A549 (cell line): ENCODE results near the gene TNS2. TPM values are rescaled to one million over a fixed set of nuclear protein-coding genes. Genes with fewer than 3 reads are reported as not detected.
"Not testable (repeated sequence)": the region's sequence is repeated elsewhere in the genome, so short reads cannot be mapped to it uniquely, and the experiment has no call there.

Source experiments
- ATAC-seq, 2 experiments: fragments of 200-7000 bp in 1 of 2; fragments of >200 bp in 1 of 2; cut with Nextera tagmentation in 1 of 2; cut with Tn5 transposase in 1 of 2; 3 replicates each; pipeline versions ENCODE4 v1.8.0 to v1.9.1; 2018 to 2020; ENCODE audit warnings: mild to moderate bottlenecking in 1 of 2, moderate library complexity in 1 of 2
- CTCF ChIA-PET: fragments of 300-600 bp; sonication (Branson Sonifier 250); formaldehyde crosslinking; extraction: SDS; loops from one replicate; lab custom pipeline; 2021; ENCODE audit warnings: antibody characterized with exemption, inconsistent platforms; lab: Yijun Ruan, JAX
- POLR2A ChIA-PET: fragments of 350-600 bp; formaldehyde crosslinking; extraction: SDS; loops from one replicate; lab custom pipeline; 2021; ENCODE audit warnings: antibody characterized with exemption, inconsistent platforms; lab: Yijun Ruan, JAX
- DNase-seq, 2 experiments: peaks; one replicate each; pipeline versions ENCODE4 v3.0.0 to v3.0.0-alpha.2; 2011 to 2016; ENCODE audit warnings: low read depth in 1 of 2, low spot score in 1 of 2
- FAIRE-seq: peaks from 2 replicates; lab custom pipeline; 2011; peaks lifted over from hg19 to GRCh38; lab: Jason Lieb, UNC
- H3K27ac ChIP-seq, 2 experiments: fragments of >200 bp; sonication (Bioruptor Twin); formaldehyde crosslinking; 3 replicates each; pipeline ENCODE4 v1.5.1; 2016 to 2017
- H3K4me1 ChIP-seq: fragments of >200 bp; sonication (Bioruptor Twin); formaldehyde crosslinking; 3 replicates; pipeline ENCODE4 v1.6.1; 2016
- H3K4me2 ChIP-seq: fragments of >200 bp; sonication (Bioruptor Twin); formaldehyde crosslinking; 3 replicates; pipeline ENCODE4 v1.6.1; 2016
- H3K4me3 ChIP-seq: fragments of >200 bp; sonication (Bioruptor Twin); formaldehyde crosslinking; 3 replicates; pipeline ENCODE4 v1.5.1; 2016
- H3K9me3 ChIP-seq: fragments of >200 bp; sonication (Bioruptor Twin); formaldehyde crosslinking; 3 replicates; pipeline ENCODE4 v1.6.1; 2016
- ATOH8 ChIP-seq: fragments of 250-450 bp; sonication (Bioruptor Pico); IDR thresholded peaks from 2 replicates; pipeline ENCODE4 v1.5.0; 2020; ENCODE audit warnings: low read depth, mild to moderate bottlenecking, moderate library complexity
- CBX8 ChIP-seq: fragments of 200-600 bp; sonication (generic); IDR thresholded peaks from 2 replicates; pipeline ENCODE4 v1.6.1; 2016
- CHD2 ChIP-seq: fragments of 150-350 bp; IDR thresholded peaks from 2 replicates; pipeline ENCODE4 v1.6.1; 2014; ENCODE audit warnings: low read length; ENCODE audit not compliant: partially characterized antibody
- EHF ChIP-seq: fragments of 250-450 bp; sonication (Bioruptor Pico); IDR thresholded peaks from 2 replicates; pipeline ENCODE4 v1.5.0; 2020; ENCODE audit warnings: mild to moderate bottlenecking
- NFE2L2 ChIP-seq: fragments of 150-350 bp; conservative IDR thresholded peaks from 2 replicates; pipeline ENCODE4 v1.6.1; 2014; ENCODE audit warnings: low read length
- PHF8 ChIP-seq: fragments of 200-600 bp; sonication (generic); IDR thresholded peaks from 2 replicates; pipeline ENCODE4 v1.6.1; 2016; ENCODE audit warnings: low read depth, mild to moderate bottlenecking, antibody characterized with exemption, moderate library complexity, borderline replicate concordance
- RAD21 ChIP-seq, 2 experiments: fragments of >200 bp in 1 of 2; sonication (Bioruptor Twin) in 1 of 2; formaldehyde crosslinking in 1 of 2; IDR thresholded peaks in 1 of 2; conservative IDR thresholded peaks in 1 of 2; 2 replicates in 1 of 2; 3 replicates in 1 of 2; pipeline ENCODE4 v1.6.1; 2012 to 2018; ENCODE audit warnings: inconsistent platforms in 1 of 2
- SREBF2 ChIP-seq: fragments of 450-650 bp; IDR thresholded peaks from 2 replicates; pipeline ENCODE4 v1.6.1; 2014; ENCODE audit warnings: mild to moderate bottlenecking, moderate library complexity
- TP53 ChIP-seq: fragments of 250-450 bp; sonication (Bioruptor Pico); IDR thresholded peaks from 2 replicates; pipeline ENCODE4 v1.5.0; 2021; ENCODE audit warnings: mild to moderate bottlenecking, moderate library complexity
- ZC3H11A ChIP-seq: fragments of 450-650 bp; IDR thresholded peaks from 2 replicates; pipeline ENCODE4 v1.6.1; 2014; ENCODE audit warnings: antibody characterized with exemption, mild to moderate bottlenecking
- ZSCAN20 ChIP-seq: fragments of 250-450 bp; sonication (Bioruptor Pico); IDR thresholded peaks from 2 replicates; pipeline ENCODE4 v1.8.0; 2022; ENCODE audit warnings: mild to moderate bottlenecking, moderate library complexity
- WGBS: methylation state at CpG from one replicate; pipeline ENCODE4 v1.1.6; 2017; ENCODE audit errors: missing lambda C conversion rate; 5-methylcytosine and 5-hydroxymethylcytosine counted together
- polyA plus RNA-seq, 4 experiments: library from polyadenylated mRNA; depleted of rRNA in 3 of 4; stranded (reverse); fragments of >200 nt; fragmentation: RNase III in 1 of 4; extraction: RNeasy Plus Mini Kit Qiagen cat#74134 plus additional on column Dnase treatment in 1 of 4; gene quantifications; 2 replicates in 3 of 4; 3 replicates in 1 of 4; pipeline ENCODE4 v1.2.3, GENCODE V29; 2011 to 2017
- small RNA-seq, 6 experiments: library from RNA; depleted of rRNA; stranded (forward); fragments of <200 nt; gene quantifications; one replicate each; pipeline ENCODE3, GENCODE V24; 2012

The TNS2 gene
- polyA plus RNA-seq, 2 of the 4 experiments (the other 2 are of a cell fraction), result 11.5 to 15.3 TPM

- TF ChIP-seq SREBF2 (no peak), CBX8 (no peak), ATOH8 (CRISPR knock-in tag) (no peak), RAD21 (conservative IDR thresholded peaks at IDR 0.05 in 1 of 2, IDR thresholded peaks at IDR 0.05 in 1 of 2) (no peak), ZC3H11A (no peak), EHF (CRISPR knock-in tag) (no peak)
Measured at GRCh38 chr12:53107122-53107521, 57.3 kb downstream of the TNS2 start (continued).

- H3K4me3 ChIP-seq, DNase-seq, ATAC-seq, POLR2A ChIA-PET, H3K9me3 ChIP-seq, H3K4me1 ChIP-seq, H3K27ac ChIP-seq, FAIRE-seq, H3K4me2 ChIP-seq: not testable (repeated sequence)
- CTCF ChIA-PET, result interaction anchor here (0.7 to 1.8 kb wide), 7 partner anchors 13 to 140 kb away, joined by 3 to 6 read pairs (median 3); no protein-coding TSS in a partner anchor
- WGBS, result 88% methylated on average over 6 of the region's 7 CpGs
Measured at GRCh38 chr12:53112431-53112830, 62.6 kb downstream of the TNS2 start.

GRCh38 chr12:53113136-53113705, 63.4 kb downstream of the TNS2 start:
- ChIA-PET POLR2A (no interaction called here), CTCF (interaction anchor here (0.7 to 1.3 kb wide), 4 partner anchors 13 to 99 kb away, joined by 3 to 8 read pairs (median 4); no protein-coding TSS in a partner anchor)
- Histone ChIP-seq H3K27ac (no peak overlapping the region), H3K4me3 (no peak overlapping the region), H3K9me3 (no peaks in the 10 kb centered on the region), H3K4me1 (no peaks in the 10 kb centered on the region), H3K4me2 (no peak overlapping the region)
- WGBS, result 83% methylated on average over 12 of the region's 12 CpGs
- FAIRE-seq (no peak), DNase-seq (no peak), ATAC-seq (no peak)
- TF ChIP-seq PHF8, result no peak

GRCh38 chr12:53113951-53114350, 64.1 kb downstream of the TNS2 start:
- Histone ChIP-seq H3K4me2 (no peak overlapping the region), H3K4me3 (no peak overlapping the region), H3K9me3 (no peaks in the 10 kb centered on the region), H3K4me1 (no peaks in the 10 kb centered on the region), H3K27ac (no peak overlapping the region)
- DNase-seq (no peak), FAIRE-seq (no peak), ATAC-seq (no peak)
- CTCF ChIA-PET, result interaction anchor here (0.8 to 1.1 kb wide), 3 partner anchors 14 to 48 kb away, joined by 4 to 8 read pairs (median 5); no protein-coding TSS in a partner anchor
- POLR2A ChIA-PET, result no interaction called here
- TF ChIP-seq ZSCAN20 (CRISPR knock-in tag) (no peak), TP53 (CRISPR knock-in tag) (no peak), NFE2L2 (no peak), CHD2 (no peak)

Small RNA genes within 50 kb of the gene (small RNA-seq; reads per million reads assigned to genes)
- 0 reads per million in 6 experiments for gene MIR6757

Other genes starting within 250 kb of the TNS2 start
- 12.7 and 12.8 TPM in 2 replicates for gene KRT4, start 235.9 kb upstream of the TNS2 start, polyA plus RNA-seq (2011; rRNA removed)
- 2.1 to 3.2 TPM (median 2.8 TPM) in 3 replicates for gene KRT4, start 235.9 kb upstream of the TNS2 start, polyA plus RNA-seq (2017; fragmentation: RNase III; extraction: RNeasy Plus Mini Kit Qiagen cat#74134 plus additional on column Dnase treatment)
- 0.05 and 0.07 TPM in 2 replicates for gene KRT79, start 215.8 kb upstream of the TNS2 start, polyA plus RNA-seq (2011; rRNA removed)
- gene KRT79, start 215.8 kb upstream of the TNS2 start, polyA plus RNA-seq (2017; fragmentation: RNase III; extraction: RNeasy Plus Mini Kit Qiagen cat#74134 plus additional on column Dnase treatment), result 0.08 TPM in 1 of 3 replicates, not detected in the others
- gene KRT78, start 201.1 kb upstream of the TNS2 start, polyA plus RNA-seq (2011; rRNA removed), result 0.09 TPM in 1 of 2 replicates, not detected in the other
- gene KRT78, start 201.1 kb upstream of the TNS2 start, polyA plus RNA-seq (2017; fragmentation: RNase III; extraction: RNeasy Plus Mini Kit Qiagen cat#74134 plus additional on column Dnase treatment), result 0.12 TPM in 2 of 3 replicates, not detected in the other
- gene KRT8, start 145.0 kb upstream of the TNS2 start, polyA plus RNA-seq (2011; rRNA removed), result 1,385 and 2,250 TPM in 2 replicates
- 3,173 to 3,781 TPM (median 3,633 TPM) in 3 replicates for gene KRT8, start 145.0 kb upstream of the TNS2 start, polyA plus RNA-seq (2017; fragmentation: RNase III; extraction: RNeasy Plus Mini Kit Qiagen cat#74134 plus additional on column Dnase treatment)
- gene KRT18, start 100.9 kb upstream of the TNS2 start, polyA plus RNA-seq (2011; rRNA removed), result 2,476 and 2,635 TPM in 2 replicates
- 2,534 to 2,941 TPM (median 2,752 TPM) in 3 replicates for gene KRT18, start 100.9 kb upstream of the TNS2 start, polyA plus RNA-seq (2017; fragmentation: RNase III; extraction: RNeasy Plus Mini Kit Qiagen cat#74134 plus additional on column Dnase treatment)
- 577 and 650 TPM in 2 replicates for gene EIF4B, start 43.6 kb upstream of the TNS2 start, polyA plus RNA-seq (2011; rRNA removed)
- 363 to 377 TPM (median 375 TPM) in 3 replicates for gene EIF4B, start 43.6 kb upstream of the TNS2 start, polyA plus RNA-seq (2017; fragmentation: RNase III; extraction: RNeasy Plus Mini Kit Qiagen cat#74134 plus additional on column Dnase treatment)
- gene SPRYD3, start 29.3 kb downstream of the TNS2 start, polyA plus RNA-seq (2011; rRNA removed), result 26.8 and 28.1 TPM in 2 replicates
- 16.1 to 18.6 TPM (median 17.3 TPM) in 3 replicates for gene SPRYD3, start 29.3 kb downstream of the TNS2 start, polyA plus RNA-seq (2017; fragmentation: RNase III; extraction: RNeasy Plus Mini Kit Qiagen cat#74134 plus additional on column Dnase treatment)
- 49.1 and 64.5 TPM in 2 replicates for gene IGFBP6, start 47.6 kb downstream of the TNS2 start, polyA plus RNA-seq (2011; rRNA removed)
- gene IGFBP6, start 47.6 kb downstream of the TNS2 start, polyA plus RNA-seq (2017; fragmentation: RNase III; extraction: RNeasy Plus Mini Kit Qiagen cat#74134 plus additional on column Dnase treatment), result 128 to 155 TPM (median 128 TPM) in 3 replicates
- gene SOAT2, start 53.4 kb downstream of the TNS2 start, polyA plus RNA-seq (2011; rRNA removed), result 0.12 and 0.14 TPM in 2 replicates
- gene SOAT2, start 53.4 kb downstream of the TNS2 start, polyA plus RNA-seq (2017; fragmentation: RNase III; extraction: RNeasy Plus Mini Kit Qiagen cat#74134 plus additional on column Dnase treatment), result 0.09 to 0.21 TPM (median 0.16 TPM) in 3 replicates
- gene ZNF740, start 130.7 kb downstream of the TNS2 start, polyA plus RNA-seq (2011; rRNA removed), result 28.8 and 32.9 TPM in 2 replicates
- 12.1 to 15.6 TPM (median 15.1 TPM) in 3 replicates for gene ZNF740, start 130.7 kb downstream of the TNS2 start, polyA plus RNA-seq (2017; fragmentation: RNase III; extraction: RNeasy Plus Mini Kit Qiagen cat#74134 plus additional on column Dnase treatment)
- 16.5 and 19.2 TPM in 2 replicates for gene CSAD, start 130.9 kb downstream of the TNS2 start, polyA plus RNA-seq (2011; rRNA removed)
- gene CSAD, start 130.9 kb downstream of the TNS2 start, polyA plus RNA-seq (2017; fragmentation: RNase III; extraction: RNeasy Plus Mini Kit Qiagen cat#74134 plus additional on column Dnase treatment), result 14.0 to 16.4 TPM (median 14.5 TPM) in 3 replicates
- 0.56 and 0.71 TPM in 2 replicates for gene ITGB7, start 157.2 kb downstream of the TNS2 start, polyA plus RNA-seq (2011; rRNA removed)
- 0.54 to 0.66 TPM (median 0.64 TPM) in 3 replicates for gene ITGB7, start 157.2 kb downstream of the TNS2 start, polyA plus RNA-seq (2017; fragmentation: RNase III; extraction: RNeasy Plus Mini Kit Qiagen cat#74134 plus additional on column Dnase treatment)
- 15.6 and 19.0 TPM in 2 replicates for gene RARG, start 182.1 kb downstream of the TNS2 start, polyA plus RNA-seq (2011; rRNA removed)
- gene RARG, start 182.1 kb downstream of the TNS2 start, polyA plus RNA-seq (2017; fragmentation: RNase III; extraction: RNeasy Plus Mini Kit Qiagen cat#74134 plus additional on column Dnase treatment), result 16.4 to 17.7 TPM (median 17.2 TPM) in 3 replicates
- 10.0 and 11.8 TPM in 2 replicates for gene ESPL1, start 218.2 kb downstream of the TNS2 start, polyA plus RNA-seq (2011; rRNA removed)
- gene ESPL1, start 218.2 kb downstream of the TNS2 start, polyA plus RNA-seq (2017; fragmentation: RNase III; extraction: RNeasy Plus Mini Kit Qiagen cat#74134 plus additional on column Dnase treatment), result 15.2 to 16.5 TPM (median 15.5 TPM) in 3 replicates
- 729 and 848 TPM in 2 replicates for gene PFDN5, start 245.5 kb downstream of the TNS2 start, polyA plus RNA-seq (2011; rRNA removed)
- gene PFDN5, start 245.5 kb downstream of the TNS2 start, polyA plus RNA-seq (2017; fragmentation: RNase III; extraction: RNeasy Plus Mini Kit Qiagen cat#74134 plus additional on column Dnase treatment), result 685 to 736 TPM (median 704 TPM) in 3 replicates
- 75.2 and 80.9 TPM in 2 replicates for gene MYG1, start 249.6 kb downstream of the TNS2 start, polyA plus RNA-seq (2011; rRNA removed)
- gene MYG1, start 249.6 kb downstream of the TNS2 start, polyA plus RNA-seq (2017; fragmentation: RNase III; extraction: RNeasy Plus Mini Kit Qiagen cat#74134 plus additional on column Dnase treatment), result 55.9 to 60.9 TPM (median 58.9 TPM) in 3 replicates